ENCODE data around the gene MYBPC2.

DNA sequence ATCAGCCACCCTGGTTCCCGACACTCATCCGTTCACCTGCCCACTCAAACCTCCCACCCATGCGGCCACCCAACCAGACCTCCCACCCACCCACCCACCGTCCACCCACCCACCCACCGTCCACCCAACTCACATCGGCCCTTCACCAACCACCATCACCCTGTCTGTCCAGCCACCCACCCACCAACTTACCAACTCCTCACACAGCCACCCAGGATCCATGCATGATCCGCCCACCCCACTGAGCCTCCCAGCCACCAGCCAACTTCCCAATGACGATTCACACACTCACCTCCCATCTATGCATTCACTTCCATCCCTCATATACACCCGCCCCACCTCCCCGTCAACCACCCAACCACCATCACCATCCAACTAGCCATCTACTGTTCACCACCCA, 74.0 kb downstream of the MYBPC2 start:
- TF ChIP-seq, protein P1, sequence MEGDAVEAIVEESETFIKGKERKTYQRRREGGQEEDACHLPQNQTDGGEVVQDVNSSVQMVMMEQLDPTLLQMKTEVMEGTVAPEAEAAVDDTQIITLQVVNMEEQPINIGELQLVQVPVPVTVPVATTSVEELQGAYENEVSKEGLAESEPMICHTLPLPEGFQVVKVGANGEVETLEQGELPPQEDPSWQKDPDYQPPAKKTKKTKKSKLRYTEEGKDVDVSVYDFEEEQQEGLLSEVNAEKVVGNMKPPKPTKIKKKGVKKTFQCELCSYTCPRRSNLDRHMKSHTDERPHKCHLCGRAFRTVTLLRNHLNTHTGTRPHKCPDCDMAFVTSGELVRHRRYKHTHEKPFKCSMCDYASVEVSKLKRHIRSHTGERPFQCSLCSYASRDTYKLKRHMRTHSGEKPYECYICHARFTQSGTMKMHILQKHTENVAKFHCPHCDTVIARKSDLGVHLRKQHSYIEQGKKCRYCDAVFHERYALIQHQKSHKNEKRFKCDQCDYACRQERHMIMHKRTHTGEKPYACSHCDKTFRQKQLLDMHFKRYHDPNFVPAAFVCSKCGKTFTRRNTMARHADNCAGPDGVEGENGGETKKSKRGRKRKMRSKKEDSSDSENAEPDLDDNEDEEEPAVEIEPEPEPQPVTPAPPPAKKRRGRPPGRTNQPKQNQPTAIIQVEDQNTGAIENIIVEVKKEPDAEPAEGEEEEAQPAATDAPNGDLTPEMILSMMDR (IDR thresholded peaks at IDR 0.05), result no peak
- no peak for TF ChIP-seq POLR2A (IDR thresholded peaks at IDR 0.05)

Data from thyroid gland (tissue), 4 donors.